SK-N-SH (cell line): ENCODE data around the gene CRACR2B. TPM values are rescaled to one million over a fixed set of nuclear protein-coding genes. Genes with fewer than 3 reads are reported as not detected.

ENCODE experiments used
- CTCF ChIA-PET: fragments of 300-600, 350-600 bp; formaldehyde crosslinking; extraction: SDS; loops from one replicate; lab custom pipeline; 2021; lab: Yijun Ruan, JAX
- POLR2A ChIA-PET: fragments of 350-600 bp; sonication (Branson Sonifier 250); formaldehyde crosslinking; extraction: SDS; loops from one replicate; lab custom pipeline; 2020; ENCODE audit warnings: antibody characterized with exemption, inconsistent platforms; lab: Yijun Ruan, JAX
- DNase-seq: peaks from one replicate; pipeline ENCODE4 v3.0.0; 2012
- H2AFZ ChIP-seq: fragments of 200-600 bp; sonication (generic); 2 replicates; pipeline ENCODE4 v1.8.1; 2016; ENCODE audit warnings: antibody characterized with exemption, mild to moderate bottlenecking, low read depth
- H3F3A ChIP-seq: fragments of 200-600 bp; sonication (generic); replicated peaks from 2 replicates; pipeline ENCODE3; 2016; ENCODE audit warnings: antibody characterized with exemption, mild to moderate bottlenecking; ENCODE audit not compliant: insufficient read depth
- H3K27ac ChIP-seq, 2 experiments: fragments of 200-500 bp in 1 of 2; fragments of 200-600 bp in 1 of 2; sonication (Bioruptor generic) in 1 of 2; sonication (generic), shearing (Covaris generic) in 1 of 2; 2 replicates each; pipeline versions ENCODE4 v1.5.1 to v1.6.1; 2014 to 2016; ENCODE audit warnings: low read depth in 2 of 2, inconsistent platforms in 1 of 2, low read length in 1 of 2, mild to moderate bottlenecking in 1 of 2, mixed read lengths in 1 of 2
- H3K27me3 ChIP-seq: fragments of 200-600 bp; sonication (generic), shearing (Covaris generic); 2 replicates; pipeline ENCODE4 v1.6.1; 2016; ENCODE audit warnings: mixed run types; ENCODE audit not compliant: insufficient read depth
- H3K36me3 ChIP-seq, 2 experiments: fragments of 200-500 bp in 1 of 2; fragments of 200-600 bp in 1 of 2; sonication (Bioruptor generic) in 1 of 2; sonication (generic) in 1 of 2; replicated peaks in 1 of 2; 2 replicates each; pipeline versions ENCODE3 to v1.5.1; 2014 to 2016; ENCODE audit warnings: low read length in 1 of 2, mild to moderate bottlenecking in 1 of 2; ENCODE audit not compliant: insufficient read depth in 2 of 2, control insufficient read depth in 1 of 2
- H3K4me1 ChIP-seq, 2 experiments: fragments of 200-500 bp in 1 of 2; fragments of 200-600 bp in 1 of 2; sonication (Bioruptor generic) in 1 of 2; sonication (generic), shearing (Covaris generic) in 1 of 2; 2 replicates each; pipeline versions ENCODE4 v1.5.1 to v1.6.1; 2014 to 2016; ENCODE audit warnings: low read depth in 1 of 2, low read length in 1 of 2, mixed run types in 1 of 2; ENCODE audit not compliant: insufficient read depth in 2 of 2, control insufficient read depth in 1 of 2
- H3K4me2 ChIP-seq: fragments of 200-600 bp; sonication (generic), shearing (Covaris generic); 2 replicates; pipeline ENCODE4 v1.6.1; 2017; ENCODE audit warnings: mixed run types
- H3K4me3 ChIP-seq, 2 experiments: fragments of 200-500 bp in 1 of 2; fragments of 200-600 bp in 1 of 2; sonication (Bioruptor generic) in 1 of 2; sonication (generic), shearing (Covaris generic) in 1 of 2; 2 replicates each; pipeline versions ENCODE4 v1.5.1 to v1.8.1; 2014 to 2016; ENCODE audit warnings: low read depth in 2 of 2, inconsistent platforms in 1 of 2, low read length in 1 of 2, mild to moderate bottlenecking in 1 of 2, mixed read lengths in 1 of 2, moderate library complexity in 1 of 2
- H3K79me2 ChIP-seq: fragments of 200-600 bp; sonication (generic); 2 replicates; pipeline ENCODE4 v1.8.1; 2017; ENCODE audit warnings: mild to moderate bottlenecking; ENCODE audit not compliant: insufficient read depth
- H3K9ac ChIP-seq: fragments of 200-600 bp; sonication (generic); 2 replicates; pipeline ENCODE4 v1.6.1; 2017; ENCODE audit warnings: mixed run types
- H3K9me2 ChIP-seq: fragments of 200-600 bp; sonication (generic); 2 replicates; pipeline ENCODE4 v1.6.1; 2017; ENCODE audit warnings: mixed run types
- H3K9me3 ChIP-seq: fragments of 200-600 bp; sonication (generic); 2 replicates; pipeline ENCODE4 v1.6.1; 2017; ENCODE audit warnings: mixed run types, mild to moderate bottlenecking, moderate library complexity
- H4K20me1 ChIP-seq: fragments of 200-600 bp; sonication (generic); 2 replicates; pipeline ENCODE4 v1.6.1; 2017; ENCODE audit warnings: mild to moderate bottlenecking, mixed run types; ENCODE audit not compliant: insufficient read depth
- CHD2 ChIP-seq: fragments of 150-350 bp; IDR thresholded peaks from 2 replicates; pipeline ENCODE4 v1.6.1; 2018; ENCODE audit warnings: low read length; ENCODE audit not compliant: partially characterized antibody
- EP300 ChIP-seq, 2 experiments: IDR thresholded peaks; 2 replicates each; pipeline versions ENCODE4 v1.4.0 to v1.6.1; 2012; ENCODE audit warnings: borderline replicate concordance in 1 of 2, low read depth in 1 of 2, low read length in 1 of 2
- FOXJ3 ChIP-seq: sonication (generic); formaldehyde crosslinking; IDR thresholded peaks from 2 replicates; pipeline ENCODE4 v1.5.1; 2020; ENCODE audit warnings: mild to moderate bottlenecking, missing genetic modification reagents
- MXI1 ChIP-seq: IDR thresholded peaks from 2 replicates; pipeline ENCODE4 v1.6.1; 2012; ENCODE audit warnings: mild to moderate bottlenecking, low read depth, low read length, improper control_type of control experiment
- NFIC ChIP-seq: IDR thresholded peaks from 2 replicates; pipeline ENCODE4 v1.4.0; 2012; ENCODE audit warnings: borderline replicate concordance
- NRF1 ChIP-seq: IDR thresholded peaks from 2 replicates; pipeline ENCODE4 v1.6.1; 2012; ENCODE audit warnings: low read depth, mild to moderate bottlenecking, low read length
- RAD21 ChIP-seq: IDR thresholded peaks from 2 replicates; pipeline ENCODE4 v1.6.1; 2012; ENCODE audit warnings: mild to moderate bottlenecking, low read length
- RXRA ChIP-seq: IDR thresholded peaks from 2 replicates; pipeline ENCODE4 v1.4.0; 2012; ENCODE audit warnings: low read depth, mild to moderate bottlenecking, borderline replicate concordance
- YY1 ChIP-seq: IDR thresholded peaks from 2 replicates; pipeline ENCODE4 v1.4.0; 2012; ENCODE audit warnings: low read depth, mild to moderate bottlenecking
- ZBTB33 ChIP-seq: IDR thresholded peaks from 2 replicates; pipeline ENCODE4 v1.4.0; 2012; ENCODE audit warnings: low read depth, borderline replicate concordance
- WGBS: methylation state at CpG from one replicate; pipeline ENCODE4 v1.1.6; 2017; ENCODE audit warnings: low lambda C conversion rate; 5-methylcytosine and 5-hydroxymethylcytosine counted together
- polyA plus RNA-seq, 3 experiments: library from polyadenylated mRNA; depleted of rRNA; stranded (reverse); fragments of >200 nt; gene quantifications; 2 replicates each; pipeline ENCODE4 v1.2.3, GENCODE V29; 2012
- TF ChIP-seq, protein P1 (sequence below): IDR thresholded peaks from 2 replicates; pipeline ENCODE4 v1.4.0; 2012; ENCODE audit warnings: low read depth
- TF ChIP-seq, protein P2 (sequence below): fragments of 150-350 bp; IDR thresholded peaks from 2 replicates; pipeline ENCODE4 v1.6.1; 2016; ENCODE audit warnings: mild to moderate bottlenecking, low read depth, low read length
- TF ChIP-seq, protein P3 (sequence below): IDR thresholded peaks from 2 replicates; pipeline ENCODE4; 2012
- TF ChIP-seq, protein P4 (sequence below): IDR thresholded peaks from 2 replicates; pipeline ENCODE4 v1.6.1; 2012; ENCODE audit warnings: mild to moderate bottlenecking, low read depth, low read length, moderate library complexity

The CRACR2B gene
- polyA plus RNA-seq, 1 of the 3 experiments (the other 2 are of a cell fraction), result 1.1 TPM

DNA sequence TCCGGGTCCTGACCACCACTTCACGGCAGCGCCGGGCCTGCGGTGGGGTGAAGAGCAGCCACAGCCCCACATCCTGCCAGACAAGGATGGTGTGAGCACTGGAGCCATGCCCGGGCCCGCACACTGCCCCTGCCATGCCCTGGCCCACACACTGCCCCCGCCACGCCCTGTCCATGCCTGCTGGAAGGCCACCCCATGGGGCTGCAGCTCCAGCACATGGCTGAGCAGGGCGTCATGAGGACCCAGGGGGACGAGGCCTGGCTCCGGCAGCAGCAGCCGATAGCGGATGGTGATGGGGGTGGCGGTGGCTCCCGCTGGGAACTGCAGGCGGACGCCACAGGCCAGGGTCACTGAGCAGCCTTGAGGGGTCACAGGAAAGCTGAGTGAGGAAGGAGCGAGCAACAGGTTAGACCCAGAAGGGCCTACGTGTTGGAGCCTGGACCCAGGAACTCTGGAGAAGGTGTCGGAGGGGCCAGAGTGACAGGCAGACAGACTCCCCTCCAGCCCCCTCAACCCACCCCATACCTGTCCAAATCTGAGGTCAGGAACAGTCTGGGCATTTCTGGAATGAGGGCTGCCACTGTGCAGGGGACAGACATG, 25.6 kb upstream of the CRACR2B start:
- Histone ChIP-seq H3K4me3 (no peak overlapping the region), H3K79me2 (peaks cover 32% of the 10 kb centered on the region; the same call in 1 of the 2 replicates), H3K4me2 (no peak overlapping the region), H4K20me1 (no peaks in the 10 kb centered on the region), H3K9me2 (no peaks in the 10 kb centered on the region), H3K36me3 (peaks cover 0 to 38% of the 10 kb centered on the region in 2 experiments), H2AFZ (no peak overlapping the region), H3K4me1 (peaks cover 6 to 18% of the 10 kb centered on the region in 2 experiments; a peak in 2 of 4 replicates), H3K27ac (no peak overlapping the region), H3K27me3 (no peaks in the 10 kb centered on the region), H3F3A (peaks cover 14% of the 10 kb centered on the region), H3K9ac (no peak overlapping the region), H3K9me3 (no peaks in the 10 kb centered on the region)
- DNase-seq, result no peak
- ChIA-PET CTCF (interaction anchor here (2.9 kb wide), 1 partner anchor 19 kb away, joined by 13 read pairs; no protein-coding TSS in a partner anchor), POLR2A (no interaction called here)
- 97% methylated on average over 12 of the region's 21 CpGs for WGBS
- TF ChIP-seq, protein P1, sequence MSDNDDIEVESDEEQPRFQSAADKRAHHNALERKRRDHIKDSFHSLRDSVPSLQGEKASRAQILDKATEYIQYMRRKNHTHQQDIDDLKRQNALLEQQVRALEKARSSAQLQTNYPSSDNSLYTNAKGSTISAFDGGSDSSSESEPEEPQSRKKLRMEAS, result no peak
- no peak for TF ChIP-seq RXRA
- TF ChIP-seq, protein P2, sequence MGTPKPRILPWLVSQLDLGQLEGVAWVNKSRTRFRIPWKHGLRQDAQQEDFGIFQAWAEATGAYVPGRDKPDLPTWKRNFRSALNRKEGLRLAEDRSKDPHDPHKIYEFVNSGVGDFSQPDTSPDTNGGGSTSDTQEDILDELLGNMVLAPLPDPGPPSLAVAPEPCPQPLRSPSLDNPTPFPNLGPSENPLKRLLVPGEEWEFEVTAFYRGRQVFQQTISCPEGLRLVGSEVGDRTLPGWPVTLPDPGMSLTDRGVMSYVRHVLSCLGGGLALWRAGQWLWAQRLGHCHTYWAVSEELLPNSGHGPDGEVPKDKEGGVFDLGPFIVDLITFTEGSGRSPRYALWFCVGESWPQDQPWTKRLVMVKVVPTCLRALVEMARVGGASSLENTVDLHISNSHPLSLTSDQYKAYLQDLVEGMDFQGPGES, result no peak
- no peak for TF ChIP-seq NRF1
- TF ChIP-seq YY1, result no peak
- TF ChIP-seq MXI1, result no peak
- no peak for TF ChIP-seq RAD21
- TF ChIP-seq NFIC, result no peak
- no peak for TF ChIP-seq ZBTB33
- no peak for TF ChIP-seq FOXJ3
- TF ChIP-seq, protein P3, sequence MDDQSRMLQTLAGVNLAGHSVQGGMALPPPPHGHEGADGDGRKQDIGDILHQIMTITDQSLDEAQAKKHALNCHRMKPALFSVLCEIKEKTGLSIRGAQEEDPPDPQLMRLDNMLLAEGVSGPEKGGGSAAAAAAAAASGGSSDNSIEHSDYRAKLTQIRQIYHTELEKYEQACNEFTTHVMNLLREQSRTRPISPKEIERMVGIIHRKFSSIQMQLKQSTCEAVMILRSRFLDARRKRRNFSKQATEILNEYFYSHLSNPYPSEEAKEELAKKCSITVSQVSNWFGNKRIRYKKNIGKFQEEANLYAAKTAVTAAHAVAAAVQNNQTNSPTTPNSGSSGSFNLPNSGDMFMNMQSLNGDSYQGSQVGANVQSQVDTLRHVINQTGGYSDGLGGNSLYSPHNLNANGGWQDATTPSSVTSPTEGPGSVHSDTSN, result no peak
- TF ChIP-seq, protein P4, sequence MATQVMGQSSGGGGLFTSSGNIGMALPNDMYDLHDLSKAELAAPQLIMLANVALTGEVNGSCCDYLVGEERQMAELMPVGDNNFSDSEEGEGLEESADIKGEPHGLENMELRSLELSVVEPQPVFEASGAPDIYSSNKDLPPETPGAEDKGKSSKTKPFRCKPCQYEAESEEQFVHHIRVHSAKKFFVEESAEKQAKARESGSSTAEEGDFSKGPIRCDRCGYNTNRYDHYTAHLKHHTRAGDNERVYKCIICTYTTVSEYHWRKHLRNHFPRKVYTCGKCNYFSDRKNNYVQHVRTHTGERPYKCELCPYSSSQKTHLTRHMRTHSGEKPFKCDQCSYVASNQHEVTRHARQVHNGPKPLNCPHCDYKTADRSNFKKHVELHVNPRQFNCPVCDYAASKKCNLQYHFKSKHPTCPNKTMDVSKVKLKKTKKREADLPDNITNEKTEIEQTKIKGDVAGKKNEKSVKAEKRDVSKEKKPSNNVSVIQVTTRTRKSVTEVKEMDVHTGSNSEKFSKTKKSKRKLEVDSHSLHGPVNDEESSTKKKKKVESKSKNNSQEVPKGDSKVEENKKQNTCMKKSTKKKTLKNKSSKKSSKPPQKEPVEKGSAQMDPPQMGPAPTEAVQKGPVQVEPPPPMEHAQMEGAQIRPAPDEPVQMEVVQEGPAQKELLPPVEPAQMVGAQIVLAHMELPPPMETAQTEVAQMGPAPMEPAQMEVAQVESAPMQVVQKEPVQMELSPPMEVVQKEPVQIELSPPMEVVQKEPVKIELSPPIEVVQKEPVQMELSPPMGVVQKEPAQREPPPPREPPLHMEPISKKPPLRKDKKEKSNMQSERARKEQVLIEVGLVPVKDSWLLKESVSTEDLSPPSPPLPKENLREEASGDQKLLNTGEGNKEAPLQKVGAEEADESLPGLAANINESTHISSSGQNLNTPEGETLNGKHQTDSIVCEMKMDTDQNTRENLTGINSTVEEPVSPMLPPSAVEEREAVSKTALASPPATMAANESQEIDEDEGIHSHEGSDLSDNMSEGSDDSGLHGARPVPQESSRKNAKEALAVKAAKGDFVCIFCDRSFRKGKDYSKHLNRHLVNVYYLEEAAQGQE, result no peak
- no peak for TF ChIP-seq EP300 (IDR thresholded peaks at IDR 0.05; ENCODE audit: borderline replicate concordance in 1 of 2, low read depth in 1 of 2, low read length in 1 of 2)
- TF ChIP-seq CHD2, result no peak
